HepG2 (cell line): ENCODE results near the gene NTM. TPM values are rescaled to one million over a fixed set of nuclear protein-coding genes. Genes with fewer than 3 reads are reported as not detected.

ENCODE experiments used
- ATAC-seq: fragments of 200-7000 bp; cut with Tn5 transposase; 3 replicates; pipeline ENCODE4 v1.9.1; 2020; ENCODE audit warnings: mild to moderate bottlenecking, moderate library complexity
- BruUV-seq: library from RNA; stranded (reverse); fragments of 400-500 nt; replicated peaks from 2 replicates; lab custom pipeline; 2021; lab: Mats Ljungman, UMichigan
- CTCF ChIA-PET: fragments of 300-600 bp; formaldehyde crosslinking; extraction: SDS; loops from one replicate; lab custom pipeline; 2021; ENCODE audit warnings: low total read pairs, inconsistent platforms, low intra/inter-chr PET ratio; lab: Yijun Ruan, JAX
- POLR2A ChIA-PET: fragments of 350-600 bp; sonication (Branson Sonifier 250); formaldehyde crosslinking; loops from one replicate; lab custom pipeline; 2020; ENCODE audit warnings: antibody characterized with exemption, inconsistent platforms; lab: Yijun Ruan, JAX
- DNase-seq: peaks from one replicate; pipeline ENCODE4 v3.0.0-alpha.2; 2015; ENCODE audit warnings: low spot score
- FAIRE-seq: peaks from 3 replicates; lab custom pipeline; 2011; peaks lifted over from hg19 to GRCh38; lab: Jason Lieb, UNC
- H2AFZ ChIP-seq: one replicate; pipeline ENCODE4 v1.6.1; 2011; ENCODE audit warnings: low read length, inconsistent platforms
- H3K27ac ChIP-seq: fragments of 300-600 bp; 3 replicates; pipeline ENCODE4 v1.8.0; 2011; ENCODE audit warnings: mixed run types, mild to moderate bottlenecking, mixed read lengths, low read length, inconsistent platforms; ENCODE audit not compliant: insufficient read depth; ENCODE audit errors: extremely low read length
- H3K27me3 ChIP-seq, 2 experiments: fragments of 200-600 bp in 1 of 2; 2 replicates in 1 of 2; 3 replicates in 1 of 2; pipeline versions ENCODE4 v1.6.0 to v1.8.0; 2011; ENCODE audit warnings: low read length in 2 of 2, mild to moderate bottlenecking in 2 of 2, moderate library complexity in 2 of 2, inconsistent platforms in 1 of 2; ENCODE audit not compliant: insufficient read depth in 2 of 2, control insufficient read depth in 1 of 2
- H3K36me3 ChIP-seq, 2 experiments: fragments of 200-600 bp in 1 of 2; replicated peaks in 1 of 2; 2 replicates in 1 of 2; 3 replicates in 1 of 2; pipeline versions ENCODE4 v1.5.1 to v1.8.0; 2011; ENCODE audit warnings: low read length in 2 of 2, inconsistent platforms in 1 of 2; ENCODE audit not compliant: insufficient read depth in 2 of 2, control insufficient read depth in 1 of 2
- H3K4me1 ChIP-seq: 2 replicates; pipeline ENCODE4 v1.5.1; 2012; ENCODE audit warnings: low read length, inconsistent platforms; ENCODE audit not compliant: insufficient read depth
- H3K4me2 ChIP-seq: 2 replicates; pipeline ENCODE4 v1.6.0; 2011; ENCODE audit warnings: low read depth, low read length, inconsistent platforms
- H3K4me3 ChIP-seq, 3 experiments: fragments of 200-600 bp in 1 of 3; sonication (generic), shearing (Covaris generic) in 1 of 3; replicated peaks in 1 of 3; 2 replicates each; pipeline ENCODE4 v1.5.1; 2011 to 2016; ENCODE audit warnings: low read length in 3 of 3, inconsistent platforms in 2 of 3, low read depth in 2 of 3, mild to moderate bottlenecking in 2 of 3, control low read depth in 1 of 3, mixed read lengths in 1 of 3; ENCODE audit not compliant: insufficient read depth in 1 of 3
- H3K79me2 ChIP-seq: one replicate; pipeline ENCODE4 v1.6.1; 2011; ENCODE audit warnings: low read length, inconsistent platforms; ENCODE audit not compliant: insufficient read depth
- H3K9ac ChIP-seq: 2 replicates; pipeline ENCODE4 v1.6.0; 2011; ENCODE audit warnings: mild to moderate bottlenecking, low read depth, low read length, inconsistent platforms; ENCODE audit not compliant: insufficient read depth
- H3K9me3 ChIP-seq: 2 replicates; pipeline ENCODE4 v1.5.1; 2012; ENCODE audit warnings: mild to moderate bottlenecking, low read length
- H4K20me1 ChIP-seq: 2 replicates; pipeline ENCODE4 v1.6.0; 2011; ENCODE audit warnings: inconsistent platforms, mild to moderate bottlenecking, low read length, moderate library complexity; ENCODE audit not compliant: insufficient read depth
- ADNP ChIP-seq: sonication (generic); formaldehyde crosslinking; IDR thresholded peaks from 2 replicates; pipeline ENCODE4 v1.4.0; 2020; ENCODE audit warnings: missing genetic modification reagents
- AFF4 ChIP-seq: sonication (generic); formaldehyde crosslinking; IDR thresholded peaks from 2 replicates; pipeline ENCODE4 v1.4.0; 2020; ENCODE audit warnings: missing genetic modification reagents
- CCDC6 ChIP-seq: sonication (generic); formaldehyde crosslinking; IDR thresholded peaks from 2 replicates; pipeline ENCODE4 v1.8.1; 2022; ENCODE audit warnings: mild to moderate bottlenecking, missing genetic modification reagents, moderate library complexity
- CEBPZ ChIP-seq: IDR thresholded peaks from 2 replicates; pipeline ENCODE4 v1.6.1; 2012; ENCODE audit warnings: low read length, improper control_type of control experiment
- TSC22D2 ChIP-seq: sonication (generic); formaldehyde crosslinking; IDR thresholded peaks from 2 replicates; pipeline ENCODE4 v1.5.1; 2020; ENCODE audit warnings: missing genetic modification reagents, mild to moderate bottlenecking, borderline replicate concordance
- ZFP82 ChIP-seq: sonication (generic); formaldehyde crosslinking; IDR thresholded peaks from 2 replicates; pipeline ENCODE4 v1.5.1; 2020; ENCODE audit warnings: mild to moderate bottlenecking, missing genetic modification reagents, borderline replicate concordance
- ZNF543 ChIP-seq: sonication (generic); formaldehyde crosslinking; IDR thresholded peaks from 2 replicates; pipeline ENCODE4 v1.4.0; 2020; ENCODE audit warnings: mild to moderate bottlenecking, missing genetic modification reagents
- ZNF704 ChIP-seq: sonication (generic); formaldehyde crosslinking; IDR thresholded peaks from 2 replicates; pipeline ENCODE4 v1.8.1; 2023; ENCODE audit warnings: mild to moderate bottlenecking, inconsistent platforms, moderate library complexity, missing genetic modification reagents, borderline replicate concordance
- ZNF83 ChIP-seq: sonication (generic); formaldehyde crosslinking; IDR thresholded peaks from 2 replicates; pipeline ENCODE4 v1.4.0; 2020; ENCODE audit warnings: missing genetic modification reagents, mild to moderate bottlenecking, borderline replicate concordance
- WGBS: methylation state at CpG from one replicate; pipeline ENCODE4 v1.1.6; 2017; ENCODE audit warnings: low lambda C conversion rate; 5-methylcytosine and 5-hydroxymethylcytosine counted together
- in situ Hi-C: cut with HindIII; loops from 2 replicates; pipeline ENCODE4 v1.10.0; 2017; ENCODE audit warnings: low pct_unique_long_range_greater_than_20kb; ENCODE audit not compliant: extremely low pct_ligation_motif_present
- intact Hi-C: fragments of 100-400 bp; cut with micrococcal nuclease; formaldehyde crosslinking; loops from one replicate; pipeline ENCODE4 v1.10.0; 2022; ENCODE audit not compliant: unreplicated experiment
- polyA plus RNA-seq, 8 experiments: library from polyadenylated mRNA; depleted of rRNA in 3 of 8; stranded (reverse) in 7 of 8; unstranded in 1 of 8; fragments of >200 nt; fragmentation: Illumina TruSeq in 4 of 8; extraction: Trizol in 4 of 8; gene quantifications; 2 replicates each; pipeline versions ENCODE4 v1.2.1 to v1.2.3, GENCODE V29; 2011 to 2016; ENCODE audit warnings: low read depth in 4 of 8, missing spikeins in 1 of 8, mixed read lengths in 1 of 8; ENCODE audit not compliant: insufficient read depth in 1 of 8
- total RNA-seq, 5 experiments: library from RNA; depleted of rRNA; stranded (reverse); fragments of >200 nt; fragmentation: Illumina TruSeq; extraction: Trizol; gene quantifications; 2 replicates each; pipeline ENCODE4 v1.2.3, GENCODE V29; 2016; ENCODE audit warnings: low read depth in 1 of 5

The NTM gene
- total and polyA plus RNA-seq, 2 of the 13 experiments (the other 11 are each of a cell fraction or from before 2014, with no cell fraction given): not detected

GRCh38 chr11:131886201-131886600 lies 515.8 kb downstream of the NTM start:
- H3K36me3 ChIP-seq: no peaks in the 10 kb centered on the region
- no peaks in the 10 kb centered on the region for H3K9me3 ChIP-seq
- no TSS peak for BruUV-seq
- intact Hi-C loops (no loop called here), in situ Hi-C loops (no loop called here)
- no peaks in the 10 kb centered on the region; a peak in 1 of 5 replicates for H3K27me3 ChIP-seq
- CTCF ChIA-PET: no interaction called here
- H3K4me2 ChIP-seq: no peak overlapping the region
- POLR2A ChIA-PET: no interaction called here
- H2AFZ ChIP-seq: no peak overlapping the region
- no peaks in the 10 kb centered on the region for H3K4me1 ChIP-seq
- 0% methylated on average over 3 of the region's 3 CpGs for WGBS
- ATAC-seq (no peak), DNase-seq (no peak), FAIRE-seq (no peak)
- no peaks in the 10 kb centered on the region for H4K20me1 ChIP-seq
- no peak overlapping the region for H3K27ac ChIP-seq
- no peak overlapping the region for H3K4me3 ChIP-seq
- H3K9ac ChIP-seq: no peak overlapping the region
- TF ChIP-seq TSC22D2 (CRISPR knock-in tag) (no peak), ZFP82 (CRISPR knock-in tag) (no peak), ZNF704 (CRISPR knock-in tag) (no peak), CEBPZ (no peak), CCDC6 (CRISPR knock-in tag) (no peak), ADNP (CRISPR knock-in tag) (no peak), AFF4 (CRISPR knock-in tag) (no peak), ZNF83 (CRISPR knock-in tag) (no peak), ZNF543 (CRISPR knock-in tag) (no peak)
- H3K79me2 ChIP-seq: no peaks in the 10 kb centered on the region
